Stomach (tissue), 4 donors: ENCODE results near the gene MBD2.

ENCODE experiments used
- CTCF ChIP-seq, 7 experiments: fragments of 450-650 bp in 4 of 7; fragments of 200-600 bp in 3 of 7; sonication (generic) in 3 of 7; IDR thresholded peaks; one replicate each; pipeline ENCODE4 v1.5.1; 2016 to 2019; ENCODE audit warnings: antibody characterized with exemption in 7 of 7, control low read depth in 2 of 7, mild to moderate bottlenecking in 1 of 7
- EP300 ChIP-seq: sonication (generic); formaldehyde crosslinking; IDR thresholded peaks from one replicate; pipeline ENCODE4 v1.6.1; 2017; ENCODE audit warnings: antibody characterized with exemption
- POLR2A ChIP-seq, 4 donors: fragments of 450-650 bp; IDR thresholded peaks; one replicate each; pipeline ENCODE4 v1.6.1; 2016; ENCODE audit warnings: antibody characterized with exemption in 4 of 4, control low read depth in 2 of 4, mild to moderate bottlenecking in 1 of 4, moderate library complexity in 1 of 4
- POLR2AphosphoS5 ChIP-seq, 3 donors: sonication (generic); formaldehyde crosslinking; IDR thresholded peaks; one replicate each; pipeline ENCODE4 v1.6.1; 2016; ENCODE audit warnings: antibody characterized with exemption in 3 of 3

- TF ChIP-seq CTCF (IDR thresholded peaks at IDR 0.05) (no peak), POLR2A (IDR thresholded peaks at IDR 0.05) (no peak), EP300 (no peak), POLR2AphosphoS5 (IDR thresholded peaks at IDR 0.05) (no peak)
Observed at GRCh38 chr18:54235871-54236270, 11.4 kb upstream of the MBD2 start.
